ENCODE data around the gene LOXL1.
A peak's percentile ranks its signal among the peaks of the same experiment; 100 is the strongest.
"Not testable (repeated sequence)": the region's sequence is repeated elsewhere in the genome, so short reads cannot be mapped to it uniquely, and the experiment has no call there.

The LOXL1 gene

GRCh38 chr15:73922186-73923151 lies 3.8 kb upstream of the LOXL1 start:
- ATAC-seq, result no peak

GRCh38 chr15:73923156-73923487 lies 3.1 kb upstream of the LOXL1 start:
- DNase-seq (no peak), ATAC-seq (no peak)

More at GRCh38 chr15:73922186-73923151, 3.8 kb upstream of the LOXL1 start:
- DNase-seq, result no peak

DNA sequence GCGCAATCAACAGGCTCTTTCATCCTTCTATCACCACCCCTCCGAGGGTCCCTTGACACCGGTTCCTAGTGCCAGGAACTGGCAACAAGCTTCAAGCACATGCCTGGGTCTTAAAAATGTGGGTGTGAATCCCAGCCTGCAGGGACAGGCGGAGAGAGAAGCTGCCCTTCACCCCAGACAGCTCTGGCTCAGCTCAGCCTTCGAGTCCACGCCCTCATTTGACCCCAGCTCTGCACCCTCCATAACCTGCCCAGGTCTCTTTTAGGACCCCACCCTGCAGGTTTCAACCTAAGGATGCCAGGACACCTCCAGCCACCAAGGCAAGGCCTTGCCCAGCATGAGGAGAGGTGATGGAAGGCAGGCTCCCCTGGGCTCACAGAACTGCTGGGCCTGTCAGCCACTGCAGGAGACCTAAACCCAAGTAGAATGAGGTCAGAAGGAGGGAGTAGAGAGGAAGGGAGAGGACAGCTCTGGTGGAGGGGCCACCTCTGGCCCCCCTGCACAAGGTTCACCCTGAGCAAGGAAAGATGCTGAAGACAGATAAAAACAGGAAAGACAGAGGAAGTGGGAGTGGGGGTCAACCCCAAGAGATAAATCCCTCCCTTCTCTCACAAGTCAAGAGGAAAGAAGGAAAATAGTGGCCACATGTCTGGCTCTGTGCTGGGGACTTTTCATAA lies 2.6 kb upstream of the LOXL1 start:
- ATAC-seq (no peak), DNase-seq (no peak)

GRCh38 chr15:73924171-73924921 lies 1.9 kb upstream of the LOXL1 start:
- DNase-seq, result peak; percentile 30

DNA sequence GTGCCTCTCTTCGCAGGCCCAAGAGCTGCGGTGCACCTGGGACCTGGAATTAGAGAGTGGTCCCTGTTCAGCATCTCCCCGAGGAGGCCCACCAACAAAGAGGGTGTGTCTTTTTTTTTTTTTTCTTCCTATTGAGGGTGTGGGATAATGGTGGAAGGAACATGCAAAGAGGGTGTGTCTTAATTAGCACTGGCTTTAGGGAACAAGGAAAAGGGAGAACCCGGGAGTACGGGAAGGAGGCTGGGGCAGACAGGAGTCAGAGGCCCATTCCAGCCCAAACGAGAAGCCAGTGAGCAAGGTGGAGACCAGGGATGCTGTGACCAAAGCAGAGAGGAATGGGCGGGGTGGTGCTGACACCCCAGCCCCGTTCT lies 429 bp upstream of the LOXL1 start:
- no peak for DNase-seq
- ATAC-seq, result no peak

More at GRCh38 chr15:73924171-73924921, 1.9 kb upstream of the LOXL1 start:
- ATAC-seq, result peak; percentile 61

DNA sequence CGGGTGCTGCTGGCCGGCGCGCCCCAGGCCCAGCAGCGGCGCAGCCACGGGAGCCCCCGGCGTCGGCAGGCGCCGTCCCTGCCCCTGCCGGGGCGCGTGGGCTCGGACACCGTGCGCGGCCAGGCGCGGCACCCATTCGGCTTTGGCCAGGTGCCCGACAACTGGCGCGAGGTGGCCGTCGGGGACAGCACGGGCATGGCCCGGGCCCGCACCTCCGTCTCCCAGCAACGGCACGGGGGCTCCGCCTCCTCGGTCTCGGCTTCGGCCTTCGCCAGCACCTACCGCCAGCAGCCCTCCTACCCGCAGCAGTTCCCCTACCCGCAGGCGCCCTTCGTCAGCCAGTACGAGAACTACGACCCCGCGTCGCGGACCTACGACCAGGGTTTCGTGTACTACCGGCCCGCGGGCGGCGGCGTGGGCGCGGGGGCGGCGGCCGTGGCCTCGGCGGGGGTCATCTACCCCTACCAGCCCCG lies 777 bp downstream of the LOXL1 start:
- peak; percentile 50 for DNase-seq
- peak; percentile 1 for ATAC-seq

- DNase-seq, result peak; percentile 81
- peak; percentile 81 for ATAC-seq
Measured at GRCh38 chr15:73927476-73928240, 1.4 kb downstream of the LOXL1 start.

- ATAC-seq (no peak), DNase-seq (no peak)
Measured at GRCh38 chr15:73928241-73928579, 1.9 kb downstream of the LOXL1 start.

DNA sequence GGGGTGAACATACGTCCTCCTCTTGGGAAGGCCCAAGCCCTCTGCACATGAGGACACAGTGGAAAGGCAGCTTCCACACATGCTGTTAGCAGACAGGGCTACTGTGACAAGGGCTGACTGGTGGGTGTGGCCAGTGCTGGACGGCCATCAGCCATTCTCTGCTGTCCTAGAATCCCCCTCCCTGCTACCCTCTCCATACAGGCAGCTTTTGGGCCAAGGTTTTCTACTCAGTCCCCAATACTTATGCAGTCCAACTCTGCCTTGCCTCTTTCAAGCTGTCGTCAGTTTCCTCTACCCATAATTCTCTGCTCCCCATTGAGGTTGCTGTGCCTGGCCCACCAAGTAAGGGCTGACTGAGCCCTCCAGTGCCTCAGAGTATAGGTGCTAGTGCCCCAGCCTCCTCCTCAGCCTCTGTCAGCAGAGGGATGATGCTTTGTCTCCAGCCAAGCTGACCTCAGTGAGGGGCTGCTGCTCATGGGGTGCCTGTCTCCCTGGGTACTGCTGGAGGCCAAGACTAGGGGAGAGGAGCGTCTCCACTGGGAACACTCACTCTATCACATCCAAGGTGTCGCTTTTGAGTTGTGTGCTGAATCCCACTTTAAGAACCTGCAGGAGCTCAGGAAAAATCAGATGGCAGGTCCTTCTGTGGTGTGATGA lies 2.8 kb downstream of the LOXL1 start:
- DNase-seq, result no peak
- ATAC-seq, result no peak

- ATAC-seq, result no peak
- no peak for DNase-seq
Measured at GRCh38 chr15:73930371-73930770, 4.1 kb downstream of the LOXL1 start.

- no peak for DNase-seq
- ATAC-seq, result no peak
Measured at GRCh38 chr15:73930790-73931281, 4.6 kb downstream of the LOXL1 start.

- no peak for DNase-seq
- no peak for ATAC-seq
Measured at GRCh38 chr15:73931441-73931840, 5.2 kb downstream of the LOXL1 start.

DNA sequence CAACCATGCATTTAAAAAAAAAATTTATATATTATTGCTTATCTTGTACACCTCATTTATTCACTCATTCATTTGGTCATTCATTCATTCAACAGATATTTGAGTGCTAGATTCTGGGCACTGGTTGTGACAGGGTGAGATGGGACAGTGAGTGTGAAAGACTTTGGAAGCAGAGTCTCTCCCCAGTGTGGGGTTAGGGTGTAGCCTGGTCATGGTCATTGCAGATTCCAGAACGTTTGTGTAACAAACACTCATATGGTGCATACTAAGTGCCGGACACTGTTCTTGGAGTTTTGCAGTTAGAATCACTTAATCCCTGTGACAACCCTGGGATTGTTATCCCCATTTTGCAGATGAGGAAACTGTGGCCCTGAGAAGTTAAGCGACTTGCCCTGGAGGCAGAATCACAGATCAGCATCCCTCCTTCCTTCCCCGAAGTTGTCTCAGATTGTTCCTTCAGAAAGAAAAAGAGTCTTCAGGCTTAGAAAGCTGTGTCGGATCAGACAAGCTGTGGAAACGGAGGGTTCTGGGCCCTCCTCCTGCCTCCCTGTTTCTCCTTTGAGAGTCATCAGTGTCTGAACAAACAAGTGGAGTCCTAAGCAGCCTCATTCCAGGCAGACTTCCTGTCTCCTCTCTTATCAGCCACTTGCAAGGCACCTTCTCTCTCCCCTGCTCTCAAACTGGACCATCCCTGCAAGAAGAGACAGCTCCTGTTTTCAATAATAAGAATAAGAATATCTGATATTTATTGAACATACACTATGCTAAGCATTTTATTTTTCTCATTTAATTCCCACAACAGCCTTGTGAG lies 6.3 kb downstream of the LOXL1 start:
- DNase-seq (no peak), ATAC-seq (no peak)

- DNase-seq, result no peak
- ATAC-seq, result no peak
Measured at GRCh38 chr15:73934281-73934680, 8.0 kb downstream of the LOXL1 start.

DNA sequence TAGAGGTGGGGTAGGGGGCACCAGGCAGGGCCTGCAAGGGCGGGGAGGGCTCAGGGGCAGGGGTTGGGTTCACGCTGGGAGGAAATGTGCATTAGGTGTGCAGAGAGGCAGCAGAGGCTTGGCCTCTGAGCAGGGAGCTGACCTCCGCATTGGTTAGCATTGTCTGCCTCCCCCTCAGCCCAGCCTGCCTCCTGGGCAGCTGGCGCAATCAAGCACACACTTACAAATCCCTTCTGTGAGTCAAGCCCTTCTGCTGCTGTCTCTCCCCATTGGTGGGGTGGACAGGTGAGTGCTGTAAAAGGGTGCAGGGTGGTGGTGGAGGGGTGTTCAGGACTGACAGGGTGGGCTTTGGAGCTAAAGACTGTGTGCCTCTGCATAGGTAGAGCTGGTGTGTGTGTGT lies 9.3 kb downstream of the LOXL1 start:
- DNase-seq (no peak), ATAC-seq (no peak)

DNA sequence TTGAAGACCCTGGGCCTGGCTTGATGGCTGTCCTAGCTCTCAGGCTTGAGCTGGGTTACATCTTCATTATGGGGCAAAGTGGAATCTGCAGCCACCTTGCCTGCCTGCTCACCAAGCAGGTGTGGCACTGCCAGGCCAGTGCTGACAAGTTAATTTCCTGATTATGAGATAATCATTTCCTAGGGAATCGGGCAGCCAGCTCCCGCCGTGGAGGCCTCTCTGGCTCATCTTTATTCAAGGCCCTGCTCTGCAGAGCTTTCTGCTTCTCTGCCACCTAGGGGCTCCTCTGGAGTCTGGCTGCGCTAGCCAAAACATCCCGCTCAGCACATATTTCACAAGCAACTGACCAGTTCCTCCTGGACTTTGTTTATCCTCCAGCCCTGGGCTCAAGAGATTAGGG lies 9.9 kb downstream of the LOXL1 start:
- DNase-seq (no peak), ATAC-seq (no peak)

DNA sequence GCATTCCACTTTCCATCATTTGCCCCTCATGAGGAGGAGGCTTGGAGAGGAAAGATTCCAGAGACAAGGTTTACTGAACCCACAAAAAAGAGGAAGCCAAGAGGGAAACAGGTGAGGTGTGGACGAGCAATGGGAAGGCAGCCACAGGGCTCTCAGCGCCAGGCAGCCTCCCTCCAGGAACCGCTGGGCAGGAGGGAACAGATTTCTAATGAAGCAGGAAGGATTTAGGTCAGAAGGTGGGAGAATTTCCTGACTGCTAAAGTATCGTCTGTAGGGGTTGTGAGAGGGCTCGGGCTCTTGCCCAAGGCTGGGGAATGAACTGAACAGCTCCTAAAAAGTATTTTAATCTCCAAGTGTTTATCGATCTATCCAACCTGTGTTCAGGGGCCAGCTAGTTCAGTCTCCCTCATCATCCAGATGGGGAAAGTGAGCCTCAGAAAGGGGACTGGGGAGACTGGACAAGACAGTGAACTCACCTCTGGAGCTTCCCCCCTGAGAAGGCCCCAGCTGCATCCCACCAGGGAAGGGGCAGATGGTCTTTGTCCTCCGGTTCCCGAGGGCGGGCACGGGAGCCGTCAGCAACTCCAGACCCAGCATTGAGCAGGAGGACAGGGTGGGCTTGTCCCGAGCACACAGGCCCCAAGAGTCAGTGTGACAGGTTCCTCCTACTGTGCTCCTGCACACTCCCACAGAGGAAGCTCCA lies 10.5 kb downstream of the LOXL1 start:
- no peak for ATAC-seq
- DNase-seq, result no peak

DNA sequence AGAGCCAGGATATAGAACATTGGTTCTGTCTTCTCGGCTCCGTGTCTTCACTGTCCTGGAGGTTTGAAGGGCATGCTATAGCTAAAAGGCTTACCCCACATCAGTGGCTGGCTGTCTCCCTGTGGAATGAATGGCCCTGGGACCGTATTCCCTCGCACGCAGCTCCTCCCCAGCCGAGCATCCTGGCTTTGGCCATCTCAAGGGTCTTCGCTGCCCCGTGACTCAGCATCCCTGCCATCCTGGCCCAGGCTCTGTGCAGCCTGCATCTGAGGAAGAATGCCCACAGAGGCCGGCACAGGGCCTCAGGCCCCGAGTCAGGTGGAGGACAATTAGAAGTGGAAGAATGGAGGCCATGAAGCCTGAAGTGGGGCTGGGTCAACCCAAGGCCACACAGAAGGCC lies 11.0 kb downstream of the LOXL1 start:
- DNase-seq, result no peak
- no peak for ATAC-seq

DNA sequence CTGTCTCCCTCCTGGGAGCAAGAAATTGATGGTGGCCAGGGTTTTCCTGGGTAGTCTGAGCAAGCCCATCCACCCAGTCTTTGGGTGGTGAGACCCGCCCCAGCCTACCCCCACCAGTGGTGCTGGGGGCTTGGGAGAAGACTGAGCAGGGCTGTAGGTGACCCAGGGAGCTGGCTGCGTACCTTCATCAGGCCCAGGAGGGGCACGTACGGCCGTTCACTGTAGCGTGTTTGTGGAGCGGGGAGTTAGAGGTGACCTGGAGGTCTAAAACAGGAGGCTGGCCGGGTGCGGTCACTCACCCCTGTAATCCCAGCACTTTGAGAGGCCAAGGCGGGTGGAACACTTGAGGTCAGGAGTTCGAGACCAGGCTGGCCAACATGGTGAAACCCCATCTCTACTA lies 11.5 kb downstream of the LOXL1 start:
- ATAC-seq (no peak), DNase-seq (no peak)

GRCh38 chr15:73938516-73938915 lies 12.3 kb downstream of the LOXL1 start:
- not testable (repeated sequence) for ATAC-seq, DNase-seq
